Stimulated activated CD4-positive, alpha-beta T cell treated with anti-CD3 and anti-CD28 coated beads, Interleukin-4, amount 100 ng/mL, for 1 hour (primary cell): ENCODE results near the gene SPI1.
"Not testable (repeated sequence)": the region's sequence is repeated elsewhere in the genome, so short reads cannot be mapped to it uniquely, and the experiment has no call there.

Experiments
- DNase-seq: peaks from one replicate; pipeline ENCODE4 v3.0.0-alpha.2; 2020

The SPI1 gene

DNA sequence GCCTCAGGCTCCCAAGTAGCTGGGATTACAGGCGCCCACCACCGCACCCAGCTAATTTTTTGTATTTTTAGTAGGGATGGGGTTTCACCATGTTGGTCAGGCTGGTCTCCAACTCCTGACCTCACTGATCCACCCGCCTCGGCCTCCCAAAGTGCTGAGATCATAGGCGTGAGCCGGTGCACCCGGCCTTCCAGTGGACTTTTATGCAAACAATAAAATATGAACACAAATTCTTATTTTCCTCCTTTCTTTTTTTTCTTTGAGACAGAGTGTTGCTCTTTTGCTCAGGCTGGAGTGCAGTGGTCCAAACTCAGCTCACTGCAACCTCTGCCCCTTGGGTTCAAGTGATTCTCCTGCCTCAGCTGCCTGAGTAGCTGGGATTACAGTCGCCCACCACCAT, 61.8 kb downstream of the SPI1 start:
- not testable (repeated sequence) for DNase-seq

DNA sequence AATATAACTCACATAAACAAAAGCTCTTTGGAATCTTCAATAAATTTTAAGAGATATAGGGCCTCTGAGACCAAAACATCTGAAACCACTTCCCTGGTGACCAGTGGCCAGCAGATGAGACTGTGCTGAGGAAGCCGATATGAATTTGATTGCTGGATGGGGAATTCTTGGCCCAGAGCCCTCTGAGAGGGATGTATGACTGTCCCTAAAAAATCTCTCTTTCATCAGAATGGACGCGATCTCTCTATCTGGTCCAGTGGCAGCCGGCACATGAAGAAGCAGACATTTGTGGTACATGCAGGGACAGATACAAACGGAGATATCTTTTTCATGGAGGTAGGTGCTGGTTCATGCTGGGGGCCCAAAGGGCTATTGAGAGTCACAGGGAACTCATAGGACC, 63.4 kb downstream of the SPI1 start:
- no peak for DNase-seq

- DNase-seq, result no peak
Measured at GRCh38 chr11:47308050-47308823, 70.1 kb downstream of the SPI1 start.

GRCh38 chr11:47306484-47306844, 71.9 kb downstream of the SPI1 start:
- no peak for DNase-seq

GRCh38 chr11:47305734-47306483, 72.4 kb downstream of the SPI1 start:
- DNase-seq, result no peak
